PC-9 (cell line): ENCODE results near the gene LINGO3.

Experiments
- EZH2 ChIP-seq: fragments of 200-600 bp; sonication (generic); IDR thresholded peaks from 2 replicates; pipeline ENCODE4 v1.8.0; 2017; ENCODE audit warnings: antibody characterized with exemption, low read depth
- TF ChIP-seq, protein P1 (sequence below): fragments of 200-600 bp; sonication (generic); conservative IDR thresholded peaks from 2 replicates; pipeline ENCODE4 v1.6.1; 2017; ENCODE audit warnings: mixed run types, antibody characterized with exemption, mild to moderate bottlenecking, moderate library complexity

DNA sequence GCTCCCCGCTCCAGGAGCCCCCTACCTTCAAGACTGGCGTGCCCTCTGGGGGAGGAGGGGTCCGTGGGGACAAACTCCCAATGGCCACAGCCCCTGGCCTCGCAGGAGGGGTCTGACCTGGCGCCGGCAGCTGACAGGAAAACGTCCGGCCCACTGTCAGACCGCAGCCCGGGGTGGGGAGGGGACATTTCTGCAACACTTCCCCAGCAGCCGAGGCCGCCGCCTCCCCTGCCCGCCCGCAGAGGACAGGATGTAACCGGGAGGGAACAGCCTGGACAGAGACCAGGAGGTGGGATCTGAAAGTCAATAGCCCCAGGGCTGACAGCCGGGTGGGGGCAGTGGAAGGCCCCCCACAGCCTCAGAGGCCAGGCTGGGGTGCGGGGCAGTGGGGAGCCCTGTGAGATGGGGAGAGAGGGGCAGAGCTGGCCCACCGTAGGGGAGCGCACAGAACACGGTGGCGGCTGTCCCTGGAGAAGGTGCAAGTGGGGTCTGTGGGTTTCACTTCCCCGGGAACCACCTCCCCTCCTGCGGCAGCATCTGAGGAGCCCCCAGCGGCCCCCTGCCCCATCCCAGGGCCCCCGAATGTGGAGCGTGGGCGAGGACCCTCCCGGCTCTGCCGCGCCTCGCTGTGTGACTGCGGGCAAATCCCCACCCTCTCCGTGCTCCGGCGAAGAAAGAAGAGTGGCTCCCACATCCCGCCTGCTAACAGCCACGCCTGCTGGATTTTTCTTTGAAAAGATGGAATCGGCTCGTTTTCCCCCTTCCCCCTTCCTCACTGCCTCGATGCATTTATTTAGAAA lies 25.7 kb downstream of the LINGO3 start, which contains the start of gene PEAK3:
- TF ChIP-seq, protein P1, sequence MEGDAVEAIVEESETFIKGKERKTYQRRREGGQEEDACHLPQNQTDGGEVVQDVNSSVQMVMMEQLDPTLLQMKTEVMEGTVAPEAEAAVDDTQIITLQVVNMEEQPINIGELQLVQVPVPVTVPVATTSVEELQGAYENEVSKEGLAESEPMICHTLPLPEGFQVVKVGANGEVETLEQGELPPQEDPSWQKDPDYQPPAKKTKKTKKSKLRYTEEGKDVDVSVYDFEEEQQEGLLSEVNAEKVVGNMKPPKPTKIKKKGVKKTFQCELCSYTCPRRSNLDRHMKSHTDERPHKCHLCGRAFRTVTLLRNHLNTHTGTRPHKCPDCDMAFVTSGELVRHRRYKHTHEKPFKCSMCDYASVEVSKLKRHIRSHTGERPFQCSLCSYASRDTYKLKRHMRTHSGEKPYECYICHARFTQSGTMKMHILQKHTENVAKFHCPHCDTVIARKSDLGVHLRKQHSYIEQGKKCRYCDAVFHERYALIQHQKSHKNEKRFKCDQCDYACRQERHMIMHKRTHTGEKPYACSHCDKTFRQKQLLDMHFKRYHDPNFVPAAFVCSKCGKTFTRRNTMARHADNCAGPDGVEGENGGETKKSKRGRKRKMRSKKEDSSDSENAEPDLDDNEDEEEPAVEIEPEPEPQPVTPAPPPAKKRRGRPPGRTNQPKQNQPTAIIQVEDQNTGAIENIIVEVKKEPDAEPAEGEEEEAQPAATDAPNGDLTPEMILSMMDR: no peak
- no peak for TF ChIP-seq EZH2
